ENCODE results near the gene LBP. TPM values are rescaled to one million over a fixed set of nuclear protein-coding genes. Genes with fewer than 3 reads are reported as not detected.

Gene LBP
- total and polyA plus RNA-seq, 10 donors: 0.09 to 0.13 (median 0.11) TPM; not detected in 7

DNA sequence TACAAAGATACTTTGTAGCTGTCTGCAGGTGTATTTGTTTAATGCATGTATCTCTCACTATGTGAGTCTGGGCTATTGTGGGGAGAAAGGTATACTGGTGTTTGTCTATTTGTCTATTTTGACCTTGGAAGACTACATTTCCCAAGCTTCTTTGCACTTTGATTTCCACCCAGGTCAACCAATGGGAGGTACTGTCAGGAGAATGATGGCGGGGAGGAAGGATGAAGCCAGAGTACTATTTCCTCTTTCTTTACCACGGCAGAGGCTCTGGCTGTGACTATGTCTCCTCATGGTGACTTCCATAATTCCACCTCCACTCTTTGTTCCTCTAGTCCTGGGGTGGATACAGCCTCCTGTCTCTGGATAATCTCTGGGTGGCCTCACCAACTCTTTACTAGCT, 23.1 kb downstream of the LBP start:
- Histone ChIP-seq H3K36me3 (no peaks in the 10 kb centered on the region), H3K9me3 (no peaks in the 10 kb centered on the region), H3K4me1 (peaks cover 0 to 9% (median 0%) of the 10 kb centered on the region in 6 donors), H3K27ac (no peak overlapping the region), H3K4me3 (no peak overlapping the region), H3K27me3 (replicated peaks in 1 of 7) (peaks cover 0 to under 1% (median 0%) of the 10 kb centered on the region in 7 donors)
- WGBS, 5 donors: 19 to 29% (median 26%) methylated on average over 2 of the region's 2 CpGs
- intact Hi-C loops (cut with DNase I; ENCODE audit: low total_unique reads): no loop called here
- no peak for TF ChIP-seq POLR2A (IDR thresholded peaks at IDR 0.05)
- TF ChIP-seq POLR2AphosphoS5 (IDR thresholded peaks at IDR 0.05): no peak
- TF ChIP-seq, protein P1, sequence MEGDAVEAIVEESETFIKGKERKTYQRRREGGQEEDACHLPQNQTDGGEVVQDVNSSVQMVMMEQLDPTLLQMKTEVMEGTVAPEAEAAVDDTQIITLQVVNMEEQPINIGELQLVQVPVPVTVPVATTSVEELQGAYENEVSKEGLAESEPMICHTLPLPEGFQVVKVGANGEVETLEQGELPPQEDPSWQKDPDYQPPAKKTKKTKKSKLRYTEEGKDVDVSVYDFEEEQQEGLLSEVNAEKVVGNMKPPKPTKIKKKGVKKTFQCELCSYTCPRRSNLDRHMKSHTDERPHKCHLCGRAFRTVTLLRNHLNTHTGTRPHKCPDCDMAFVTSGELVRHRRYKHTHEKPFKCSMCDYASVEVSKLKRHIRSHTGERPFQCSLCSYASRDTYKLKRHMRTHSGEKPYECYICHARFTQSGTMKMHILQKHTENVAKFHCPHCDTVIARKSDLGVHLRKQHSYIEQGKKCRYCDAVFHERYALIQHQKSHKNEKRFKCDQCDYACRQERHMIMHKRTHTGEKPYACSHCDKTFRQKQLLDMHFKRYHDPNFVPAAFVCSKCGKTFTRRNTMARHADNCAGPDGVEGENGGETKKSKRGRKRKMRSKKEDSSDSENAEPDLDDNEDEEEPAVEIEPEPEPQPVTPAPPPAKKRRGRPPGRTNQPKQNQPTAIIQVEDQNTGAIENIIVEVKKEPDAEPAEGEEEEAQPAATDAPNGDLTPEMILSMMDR (IDR thresholded peaks at IDR 0.05 in 8 of 11, conservative IDR thresholded peaks at IDR 0.05 in 3 of 11): no peak
- no peak for DNase-seq

DNA sequence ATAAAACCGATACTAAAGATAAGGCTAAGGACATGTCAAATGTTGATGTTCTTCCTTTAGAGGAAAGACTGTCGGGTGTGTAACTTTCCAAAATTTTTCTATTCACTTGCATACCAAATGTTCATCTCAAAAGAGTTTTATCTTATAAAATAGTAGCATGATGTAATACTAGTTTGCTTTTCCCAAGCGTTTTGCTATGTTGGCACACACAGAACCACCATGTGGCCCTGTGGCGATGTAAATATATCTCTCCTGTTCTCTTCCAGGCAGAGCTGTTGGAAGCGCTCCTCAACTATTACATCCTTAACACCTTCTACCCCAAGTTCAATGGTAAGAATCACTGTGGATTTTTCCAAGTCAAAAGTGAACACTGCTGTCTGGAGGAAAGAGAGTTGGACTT, 26.5 kb downstream of the LBP start:
- WGBS, 5 donors: 74 to 83% (median 78%) methylated on average over 5 of the region's 5 CpGs
- H3K27ac ChIP-seq: peak overlapping the region in 7 of 8 donors; percentile 5 to 81 (median 75)
- intact Hi-C loops (cut with DNase I; ENCODE audit: low total_unique reads): no loop called here

DNA sequence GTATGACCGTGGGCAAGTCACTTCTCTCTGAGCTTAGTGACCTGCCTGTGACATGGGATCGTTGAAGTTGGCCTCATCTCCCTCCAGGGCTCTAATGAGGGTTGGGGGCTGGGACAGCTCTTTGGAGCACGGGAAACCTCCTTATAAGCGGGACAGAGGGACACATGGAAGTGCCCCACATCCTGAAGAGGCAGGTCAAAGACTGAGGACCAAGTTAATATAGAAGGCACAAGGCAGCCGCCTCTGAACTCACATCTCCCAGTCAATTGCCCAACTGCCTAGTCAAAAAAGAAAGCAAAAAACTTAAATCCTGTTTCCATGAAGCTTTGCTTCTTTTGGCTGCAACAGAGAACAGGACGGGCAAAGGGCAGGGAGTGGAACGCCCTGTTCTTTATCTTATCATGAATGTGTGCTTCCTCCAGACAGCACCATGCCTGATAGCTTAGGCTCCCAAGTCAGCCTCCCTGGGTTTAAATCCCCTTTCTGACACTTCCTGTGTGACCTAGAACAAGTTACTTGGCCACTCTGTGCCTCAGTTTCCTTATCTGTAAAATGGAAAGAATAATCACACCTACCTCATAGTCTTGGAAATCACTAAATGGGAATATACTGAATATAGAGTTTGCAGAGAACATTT, 27.1 kb downstream of the LBP start:
- peaks cover 0 to 10% (median 0%) of the 10 kb centered on the region in 6 donors for H3K4me1 ChIP-seq
- H3K27me3 ChIP-seq (replicated peaks in 1 of 7): no peaks in the 10 kb centered on the region
- peak overlapping the region in 7 of 8 donors; percentile 5 to 81 (median 75) for H3K27ac ChIP-seq
- H3K36me3 ChIP-seq: no peaks in the 10 kb centered on the region
- no peak for TF ChIP-seq POLR2A (IDR thresholded peaks at IDR 0.05)
- peak in 1 of 3 donors; percentile 72 for TF ChIP-seq POLR2AphosphoS5 (IDR thresholded peaks at IDR 0.05)
- TF ChIP-seq, protein P1 (IDR thresholded peaks at IDR 0.05 in 8 of 11, conservative IDR thresholded peaks at IDR 0.05 in 3 of 11): no peak
- DNase-seq: no peak
- intact Hi-C loops (cut with DNase I; ENCODE audit: low total_unique reads): no loop called here
- 51 to 65% (median 55%) methylated on average over 7 of the region's 7 CpGs for WGBS, 5 donors
- no peak overlapping the region for H3K4me3 ChIP-seq
- H3K9me3 ChIP-seq: no peaks in the 10 kb centered on the region

More for the DNA sequence above, 26.5 kb downstream of the LBP start:
- Histone ChIP-seq H3K4me1 (peaks cover 0 to 10% (median 0%) of the 10 kb centered on the region in 6 donors), H3K36me3 (no peaks in the 10 kb centered on the region), H3K9me3 (no peaks in the 10 kb centered on the region), H3K4me3 (no peak overlapping the region), H3K27me3 (replicated peaks in 1 of 7) (no peaks in the 10 kb centered on the region)
- TF ChIP-seq POLR2A (IDR thresholded peaks at IDR 0.05): no peak
- TF ChIP-seq POLR2AphosphoS5 (IDR thresholded peaks at IDR 0.05): no peak
- TF ChIP-seq, protein P1 (IDR thresholded peaks at IDR 0.05 in 8 of 11, conservative IDR thresholded peaks at IDR 0.05 in 3 of 11): no peak
- no peak for DNase-seq

DNA sequence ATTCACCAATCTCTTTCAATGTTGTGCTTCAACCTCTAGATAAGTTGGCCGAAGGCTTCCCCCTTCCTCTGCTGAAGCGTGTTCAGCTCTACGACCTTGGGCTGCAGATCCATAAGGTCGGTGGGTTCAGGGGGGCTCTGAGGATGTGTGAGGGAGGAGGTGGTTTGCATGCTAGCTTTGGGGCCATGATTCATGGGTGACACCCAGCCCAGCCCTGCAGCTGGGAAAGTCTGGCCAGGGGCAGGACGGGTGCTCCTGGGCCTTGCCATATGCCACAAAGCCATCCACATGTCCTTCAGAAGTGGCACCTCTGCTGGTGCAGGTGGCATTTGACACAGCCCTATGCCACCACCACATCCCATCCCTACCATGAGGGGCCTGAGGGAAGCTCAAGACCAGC, 27.6 kb downstream of the LBP start:
- Histone ChIP-seq H3K27me3 (replicated peaks in 1 of 7) (no peaks in the 10 kb centered on the region), H3K4me3 (no peak overlapping the region), H3K36me3 (no peaks in the 10 kb centered on the region), H3K27ac (peak overlapping the region in 5 of 8 donors; percentile 69 to 81 (median 80)), H3K9me3 (no peaks in the 10 kb centered on the region), H3K4me1 (peaks cover 0 to 10% (median 0%) of the 10 kb centered on the region in 6 donors)
- TF ChIP-seq, protein P1 (IDR thresholded peaks at IDR 0.05 in 8 of 11, conservative IDR thresholded peaks at IDR 0.05 in 3 of 11): no peak
- TF ChIP-seq POLR2A (IDR thresholded peaks at IDR 0.05) (no peak), POLR2AphosphoS5 (IDR thresholded peaks at IDR 0.05) (no peak)
- WGBS, 5 donors: 59 to 81% (median 74%) methylated on average over 5 of the region's 5 CpGs
- DNase-seq: no peak
- intact Hi-C loops (cut with DNase I; ENCODE audit: low total_unique reads): no loop called here

Measured in spleen (tissue), 11 donors.